ENCODE measurements around the gene KRTAP6-2. TPM values are rescaled to one million over a fixed set of nuclear protein-coding genes. Genes with fewer than 3 reads are reported as not detected.

KRTAP6-2 gene
- total RNA-seq, 1 donor from 2014 or later: not detected

Small RNA genes lying within 50 kb of the gene (small RNA-seq; reads per million reads assigned to genes)
- not detected for gene KRTAP20-1 (ENCODE audit: low replicate concordance)
- not detected for gene KRTAP20-3 (ENCODE audit: low replicate concordance)
- not detected for gene KRTAP20-4 (ENCODE audit: low replicate concordance)
- gene KRTAP22-1 (ENCODE audit: low replicate concordance): not detected
- not detected for gene KRTAP22-2 (ENCODE audit: low replicate concordance)

Other genes starting within 250 kb of the KRTAP6-2 start
- gene KRTAP13-2, start 226.6 kb downstream of the KRTAP6-2 start, total RNA-seq: not detected
- gene KRTAP13-1, start 202.9 kb downstream of the KRTAP6-2 start, total RNA-seq: not detected
- gene KRTAP13-3, start 173.0 kb downstream of the KRTAP6-2 start, total RNA-seq: not detected
- not detected for gene KRTAP13-4, start 168.7 kb downstream of the KRTAP6-2 start, total RNA-seq
- gene KRTAP15-1, start 158.6 kb downstream of the KRTAP6-2 start, total RNA-seq: not detected
- gene KRTAP19-1, start 118.5 kb downstream of the KRTAP6-2 start, total RNA-seq: not detected
- gene KRTAP19-2, start 111.5 kb downstream of the KRTAP6-2 start, total RNA-seq: not detected
- gene KRTAP19-3, start 106.9 kb downstream of the KRTAP6-2 start, total RNA-seq: not detected
- not detected for gene KRTAP19-4, start 101.7 kb downstream of the KRTAP6-2 start, total RNA-seq
- gene KRTAP19-5, start 96.8 kb downstream of the KRTAP6-2 start, total RNA-seq: not detected
- not detected for gene KRTAP19-6, start 57.0 kb downstream of the KRTAP6-2 start, total RNA-seq
- not detected for gene KRTAP19-7, start 37.6 kb downstream of the KRTAP6-2 start, total RNA-seq
- not detected for gene KRTAP22-2, start 8.5 kb downstream of the KRTAP6-2 start, total RNA-seq
- not detected for gene KRTAP6-3, start 6.5 kb downstream of the KRTAP6-2 start, total RNA-seq
- not detected for gene KRTAP22-1, start 2.2 kb upstream of the KRTAP6-2 start, total RNA-seq
- gene KRTAP6-1, start 15.0 kb upstream of the KRTAP6-2 start, total RNA-seq: not detected
- gene KRTAP20-1, start 17.5 kb upstream of the KRTAP6-2 start, total RNA-seq: not detected
- not detected for gene KRTAP20-4, start 21.7 kb upstream of the KRTAP6-2 start, total RNA-seq
- gene KRTAP20-2, start 36.3 kb upstream of the KRTAP6-2 start, total RNA-seq: not detected
- gene KRTAP20-3, start 44.0 kb upstream of the KRTAP6-2 start, total RNA-seq: not detected
- not detected for gene KRTAP21-3, start 119.9 kb upstream of the KRTAP6-2 start, total RNA-seq
- gene KRTAP21-2, start 148.4 kb upstream of the KRTAP6-2 start, total RNA-seq: not detected
- not detected for gene KRTAP21-1, start 156.5 kb upstream of the KRTAP6-2 start, total RNA-seq
- gene KRTAP8-1, start 214.4 kb upstream of the KRTAP6-2 start, total RNA-seq: not detected
- not detected for gene KRTAP7-1, start 230.9 kb upstream of the KRTAP6-2 start, total RNA-seq